LNCaP clone FGC (cell line): ENCODE measurements around the gene PPP2R5E.

Experiments
- DNase-seq: peaks from one replicate; pipeline ENCODE4 v3.0.0-alpha.2; 2011; ENCODE audit warnings: low read depth
- H3K4me3 ChIP-seq: 2 replicates; pipeline ENCODE4 v1.5.1; 2011; ENCODE audit warnings: mild to moderate bottlenecking, low read depth, low read length, control low read depth
- TF ChIP-seq, protein P1 (sequence below): IDR thresholded peaks from 2 replicates; pipeline ENCODE4 v1.5.1; 2012; ENCODE audit warnings: mild to moderate bottlenecking; ENCODE audit not compliant: control insufficient read depth, insufficient read depth; ENCODE audit errors: extremely low read depth

PPP2R5E gene

DNA sequence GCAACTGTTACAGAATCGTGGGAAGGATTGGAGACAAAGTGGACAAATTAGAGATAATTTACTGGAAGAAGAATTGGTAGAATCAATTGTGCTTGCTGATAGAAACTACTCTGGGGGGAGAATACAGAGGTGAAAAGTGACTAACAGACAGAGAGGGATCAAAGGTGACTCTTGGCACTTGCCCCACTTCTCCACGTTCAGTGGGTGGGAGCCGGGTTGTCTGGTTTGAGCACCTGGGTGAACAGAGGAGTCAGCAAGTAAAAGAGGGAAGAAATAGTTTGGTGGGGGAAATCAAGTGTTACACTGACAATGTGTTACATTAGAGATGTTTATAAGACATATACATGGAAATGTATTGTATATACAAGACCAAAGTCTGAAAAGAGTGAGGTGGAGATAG, 69.1 kb downstream of the PPP2R5E start:
- no peak for DNase-seq
- TF ChIP-seq, protein P1, sequence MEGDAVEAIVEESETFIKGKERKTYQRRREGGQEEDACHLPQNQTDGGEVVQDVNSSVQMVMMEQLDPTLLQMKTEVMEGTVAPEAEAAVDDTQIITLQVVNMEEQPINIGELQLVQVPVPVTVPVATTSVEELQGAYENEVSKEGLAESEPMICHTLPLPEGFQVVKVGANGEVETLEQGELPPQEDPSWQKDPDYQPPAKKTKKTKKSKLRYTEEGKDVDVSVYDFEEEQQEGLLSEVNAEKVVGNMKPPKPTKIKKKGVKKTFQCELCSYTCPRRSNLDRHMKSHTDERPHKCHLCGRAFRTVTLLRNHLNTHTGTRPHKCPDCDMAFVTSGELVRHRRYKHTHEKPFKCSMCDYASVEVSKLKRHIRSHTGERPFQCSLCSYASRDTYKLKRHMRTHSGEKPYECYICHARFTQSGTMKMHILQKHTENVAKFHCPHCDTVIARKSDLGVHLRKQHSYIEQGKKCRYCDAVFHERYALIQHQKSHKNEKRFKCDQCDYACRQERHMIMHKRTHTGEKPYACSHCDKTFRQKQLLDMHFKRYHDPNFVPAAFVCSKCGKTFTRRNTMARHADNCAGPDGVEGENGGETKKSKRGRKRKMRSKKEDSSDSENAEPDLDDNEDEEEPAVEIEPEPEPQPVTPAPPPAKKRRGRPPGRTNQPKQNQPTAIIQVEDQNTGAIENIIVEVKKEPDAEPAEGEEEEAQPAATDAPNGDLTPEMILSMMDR, result no peak
- no peak overlapping the region for H3K4me3 ChIP-seq

DNA sequence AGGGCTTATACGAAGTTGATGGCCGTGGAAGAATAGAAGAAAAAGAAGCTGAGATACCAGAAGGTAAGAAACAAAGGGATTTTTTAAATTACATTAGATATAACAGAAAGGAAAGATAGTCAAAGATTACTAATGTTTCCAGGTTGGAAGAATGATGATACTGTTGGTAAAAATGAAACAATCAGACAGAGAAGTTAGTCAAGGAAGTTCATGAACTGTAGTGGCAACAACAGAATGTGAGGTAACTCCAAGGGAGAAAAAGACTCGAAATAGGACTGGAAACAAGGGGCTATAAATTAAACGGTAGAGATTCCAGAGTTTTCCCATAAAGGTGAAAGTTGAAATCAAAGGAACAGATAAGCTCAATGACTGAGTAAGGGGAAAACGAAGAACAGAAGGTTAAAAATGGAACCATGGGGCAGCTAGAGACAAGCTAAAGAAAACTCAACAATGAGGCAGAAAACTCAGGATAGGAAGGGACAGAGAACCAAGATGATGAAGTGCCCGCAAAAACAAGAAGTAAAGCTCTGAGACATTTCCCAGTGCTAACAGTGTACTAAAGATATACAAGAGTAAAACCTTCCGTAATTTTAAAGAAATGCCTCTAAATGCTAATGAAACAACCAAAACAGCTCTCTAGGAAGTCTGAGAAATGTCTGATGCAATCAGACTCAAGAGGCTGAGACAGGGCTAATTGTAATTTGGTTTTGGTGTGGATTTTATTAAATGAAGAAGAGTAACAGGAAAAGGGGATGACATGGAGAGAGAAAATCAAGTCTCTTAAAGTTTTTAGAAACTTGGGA, 70.0 kb downstream of the PPP2R5E start:
- TF ChIP-seq, protein P1, result no peak
- H3K4me3 ChIP-seq, result no peak overlapping the region
- no peak for DNase-seq

DNA sequence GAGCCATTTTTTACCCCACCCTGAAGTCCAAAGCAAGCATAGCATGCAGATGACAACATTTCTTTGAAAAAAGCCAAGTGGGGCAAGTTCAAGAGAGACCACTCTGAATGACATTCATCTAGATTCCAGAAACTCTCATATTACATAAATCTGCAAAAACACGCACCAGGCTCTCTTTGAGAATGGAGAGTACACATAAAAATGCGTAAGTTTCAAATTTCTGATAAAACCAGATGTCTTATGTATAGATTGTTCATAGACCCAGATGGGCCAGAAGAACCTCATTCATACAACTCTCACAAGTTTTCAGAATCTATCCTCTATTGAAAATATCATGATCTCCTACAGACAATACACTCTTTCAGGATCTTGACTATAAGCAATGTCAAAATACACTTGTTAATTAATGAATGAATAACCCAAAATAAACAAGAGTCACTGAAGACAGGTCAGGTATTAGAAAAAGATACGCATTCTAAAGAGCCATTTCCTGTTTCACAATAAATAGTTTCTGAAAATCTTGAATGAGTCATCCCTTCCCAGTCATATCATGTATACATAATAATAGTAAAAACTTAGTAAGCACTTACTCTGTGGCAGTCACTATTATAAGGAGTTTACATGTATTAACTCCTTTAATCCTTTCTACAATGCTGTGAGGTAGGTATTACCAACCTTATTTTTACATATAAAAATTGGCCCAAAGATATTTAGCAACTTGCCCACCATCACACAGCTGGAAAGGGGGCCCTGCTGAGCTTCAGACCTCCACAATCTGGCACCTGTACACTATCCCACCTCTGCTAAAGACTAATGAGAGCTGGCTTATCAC, 72.0 kb downstream of the PPP2R5E start:
- no peak for DNase-seq
- no peak overlapping the region for H3K4me3 ChIP-seq
- TF ChIP-seq, protein P1, result no peak

DNA sequence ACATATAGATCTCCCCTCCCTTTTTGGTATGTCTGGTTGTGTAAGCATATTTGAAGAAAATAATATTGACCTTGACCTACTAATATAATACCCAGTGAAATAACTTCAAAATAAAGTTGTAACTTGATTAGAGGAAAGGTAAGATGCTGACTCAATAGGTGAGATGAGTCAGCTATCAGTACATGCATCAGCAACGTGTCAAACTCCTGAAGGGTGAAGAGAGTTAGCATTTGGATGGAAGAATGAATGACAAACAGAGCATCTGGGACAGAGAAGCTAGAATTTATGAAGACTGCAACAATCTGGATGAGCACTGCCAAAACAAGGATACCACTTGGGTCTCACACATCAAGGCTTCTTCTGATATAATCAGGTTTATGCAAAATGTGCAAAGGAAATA, 74.9 kb downstream of the PPP2R5E start:
- no peak for DNase-seq
- TF ChIP-seq, protein P1, result no peak
- no peak overlapping the region for H3K4me3 ChIP-seq

DNA sequence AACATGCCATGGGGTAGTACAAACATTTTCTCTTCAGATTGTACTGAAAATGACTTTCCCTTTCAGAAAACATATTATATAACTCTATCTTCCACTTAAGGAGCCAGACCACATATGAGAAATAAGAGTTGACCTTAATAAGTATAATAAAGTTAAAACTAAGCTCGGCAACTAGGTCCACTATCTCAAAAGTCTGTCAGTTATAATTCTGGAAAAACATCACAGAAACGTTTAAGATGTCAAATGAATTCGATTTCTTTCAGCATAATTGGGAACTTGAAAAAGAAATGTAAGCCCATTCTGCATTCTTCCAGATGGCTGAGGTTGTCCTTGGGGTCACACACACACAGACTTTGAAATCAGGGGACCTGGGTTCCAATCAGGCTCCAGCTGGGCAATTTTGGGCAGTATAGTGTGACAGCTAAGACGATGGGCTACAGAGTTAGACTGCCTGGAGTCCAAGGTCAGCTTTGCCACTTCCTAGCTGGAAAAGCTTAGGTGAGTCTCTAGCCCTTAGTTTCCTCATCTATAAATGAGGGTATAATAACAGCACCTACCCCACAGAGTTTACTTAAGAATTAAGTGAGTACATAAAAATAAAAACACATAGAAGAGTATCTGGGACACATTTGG, 75.6 kb downstream of the PPP2R5E start:
- TF ChIP-seq, protein P1, result no peak
- no peak for DNase-seq
- no peak overlapping the region for H3K4me3 ChIP-seq

DNA sequence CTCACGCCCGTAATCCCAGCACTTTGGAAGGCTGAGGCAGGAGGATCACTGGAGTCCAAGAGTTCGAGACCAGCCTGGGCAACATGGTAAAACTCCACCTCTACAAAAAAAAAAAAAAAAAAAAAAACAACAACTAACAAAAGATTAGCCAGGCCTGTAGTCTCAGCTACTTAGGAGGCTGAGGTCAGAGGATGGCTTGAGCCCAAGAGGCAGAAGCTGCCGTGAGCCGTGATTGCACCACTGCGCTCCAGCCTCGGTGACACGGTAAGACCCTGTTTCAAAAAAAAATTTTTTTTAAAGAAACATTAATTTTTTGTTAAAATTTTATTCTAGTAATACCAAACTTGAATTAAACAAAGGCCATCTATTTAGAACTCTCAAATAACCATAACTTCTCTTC, 77.8 kb downstream of the PPP2R5E start:
- H3K4me3 ChIP-seq, result no peak overlapping the region
- no peak for DNase-seq
- TF ChIP-seq, protein P1, result no peak
